AG04450 (cell line): ENCODE data around the gene PITRM1. TPM values are rescaled to one million over a fixed set of nuclear protein-coding genes. Genes with fewer than 3 reads are reported as not detected.

Experiments
- CTCF ChIA-PET: fragments of 300-600, 350-600 bp; formaldehyde crosslinking; extraction: SDS; loops from one replicate; lab custom pipeline; 2022; ENCODE audit warnings: antibody characterized with exemption, inconsistent platforms; lab: Charles Lee
- POLR2A ChIA-PET: fragments of 350-600 bp; formaldehyde crosslinking; extraction: SDS; loops from one replicate; lab custom pipeline; 2021; ENCODE audit warnings: antibody characterized with exemption, inconsistent platforms; lab: Yijun Ruan, JAX
- DNase-seq: peaks from one replicate; pipeline ENCODE4 v3.0.0-alpha.2; 2011; ENCODE audit warnings: low read depth, low spot score
- H3K27ac ChIP-seq: one replicate; pipeline ENCODE4 v1.5.1; 2012; ENCODE audit warnings: low read depth, low read length, control low read depth
- H3K27me3 ChIP-seq: one replicate; pipeline ENCODE4 v1.6.0; 2012; ENCODE audit warnings: low read length; ENCODE audit not compliant: control insufficient read depth, insufficient read depth
- H3K4me3 ChIP-seq: 2 replicates; pipeline ENCODE4 v1.5.1; 2011; ENCODE audit warnings: mild to moderate bottlenecking, low read depth, low read length, control low read depth
- H3K9me3 ChIP-seq: 2 replicates; pipeline ENCODE4 v1.5.1; 2012; ENCODE audit warnings: low read length; ENCODE audit not compliant: control insufficient read depth, insufficient read depth
- polyA plus RNA-seq: library from polyadenylated mRNA; depleted of rRNA; stranded (reverse); fragments of >200 nt; gene quantifications from 2 replicates; pipeline ENCODE4 v1.2.3, GENCODE V29; 2011
- TF ChIP-seq, protein P1 (sequence below): IDR thresholded peaks from 2 replicates; pipeline ENCODE4 v1.5.1; 2011; ENCODE audit warnings: low read depth, low read length, control low read depth, inconsistent platforms

Gene PITRM1
- polyA plus RNA-seq, 1 experiment = 52.8 TPM

DNA sequence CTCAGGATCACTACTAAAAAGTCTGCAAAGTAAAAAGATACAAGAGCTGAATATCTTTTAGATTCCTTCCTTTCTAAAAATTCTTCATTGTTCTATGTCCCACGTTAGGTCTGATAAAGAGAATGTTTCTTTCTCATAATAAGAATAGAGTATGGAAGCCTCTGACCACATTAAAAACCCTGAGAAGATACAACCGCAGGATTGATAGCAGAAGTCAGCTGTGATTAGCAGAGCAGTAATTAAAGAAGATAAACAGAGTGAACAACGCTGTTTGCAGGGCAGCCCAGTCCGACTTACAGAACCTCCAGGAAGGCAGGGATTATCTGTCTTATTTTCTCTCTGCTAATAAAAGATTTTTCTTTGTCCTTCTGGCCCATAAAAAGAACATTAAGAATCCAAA lies 31.4 kb upstream of the PITRM1 start:
- no peak overlapping the region for H3K27ac ChIP-seq
- POLR2A ChIA-PET = no interaction called here
- DNase-seq = no peak
- CTCF ChIA-PET = interaction anchor here (1.5 kb wide), 1 partner anchor 11 kb away, joined by 5 read pairs; no protein-coding TSS in a partner anchor
- H3K27me3 ChIP-seq = no peaks in the 10 kb centered on the region
- H3K4me3 ChIP-seq = no peak overlapping the region; the same call in 1 of the 2 replicates
- TF ChIP-seq, protein P1, sequence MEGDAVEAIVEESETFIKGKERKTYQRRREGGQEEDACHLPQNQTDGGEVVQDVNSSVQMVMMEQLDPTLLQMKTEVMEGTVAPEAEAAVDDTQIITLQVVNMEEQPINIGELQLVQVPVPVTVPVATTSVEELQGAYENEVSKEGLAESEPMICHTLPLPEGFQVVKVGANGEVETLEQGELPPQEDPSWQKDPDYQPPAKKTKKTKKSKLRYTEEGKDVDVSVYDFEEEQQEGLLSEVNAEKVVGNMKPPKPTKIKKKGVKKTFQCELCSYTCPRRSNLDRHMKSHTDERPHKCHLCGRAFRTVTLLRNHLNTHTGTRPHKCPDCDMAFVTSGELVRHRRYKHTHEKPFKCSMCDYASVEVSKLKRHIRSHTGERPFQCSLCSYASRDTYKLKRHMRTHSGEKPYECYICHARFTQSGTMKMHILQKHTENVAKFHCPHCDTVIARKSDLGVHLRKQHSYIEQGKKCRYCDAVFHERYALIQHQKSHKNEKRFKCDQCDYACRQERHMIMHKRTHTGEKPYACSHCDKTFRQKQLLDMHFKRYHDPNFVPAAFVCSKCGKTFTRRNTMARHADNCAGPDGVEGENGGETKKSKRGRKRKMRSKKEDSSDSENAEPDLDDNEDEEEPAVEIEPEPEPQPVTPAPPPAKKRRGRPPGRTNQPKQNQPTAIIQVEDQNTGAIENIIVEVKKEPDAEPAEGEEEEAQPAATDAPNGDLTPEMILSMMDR = no peak
- no peaks in the 10 kb centered on the region; the same call in 1 of the 2 replicates for H3K9me3 ChIP-seq

DNA sequence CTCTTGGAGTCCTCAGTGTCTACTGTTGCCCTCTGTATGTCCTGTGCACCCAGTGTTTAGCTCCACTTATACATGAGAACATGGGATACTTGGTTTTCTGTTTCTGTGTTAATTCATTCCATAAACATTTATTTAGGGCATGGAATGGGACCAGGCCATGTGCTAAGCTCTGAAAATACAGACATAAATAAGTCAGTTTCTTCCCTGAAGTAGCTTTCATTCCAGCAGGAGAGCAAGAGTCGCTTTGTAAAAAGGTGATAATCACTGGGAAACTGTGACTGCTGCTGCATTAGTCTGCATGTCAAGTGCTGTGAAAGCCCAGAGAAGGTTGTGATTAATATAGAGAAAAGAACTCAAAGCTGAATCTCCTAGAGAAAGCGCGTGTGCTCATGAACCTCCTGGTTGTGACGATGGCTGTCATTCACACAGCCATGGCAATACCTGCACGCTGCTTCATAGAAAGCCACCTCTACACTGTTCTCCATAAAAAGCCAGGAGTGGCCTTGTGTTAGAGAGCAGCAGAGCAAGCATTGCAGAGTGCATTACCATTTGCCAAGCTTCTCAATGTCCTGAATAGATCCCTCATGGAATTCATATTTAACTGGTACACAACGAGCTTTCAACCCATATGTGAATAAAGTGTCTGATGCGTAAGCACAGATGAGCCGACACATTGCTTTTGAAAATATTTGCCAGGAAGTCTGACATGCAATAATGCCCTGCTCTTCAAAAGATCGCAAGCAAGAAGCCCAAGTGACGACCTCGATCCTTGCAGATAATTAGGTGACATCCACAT lies 30.6 kb upstream of the PITRM1 start:
- Histone ChIP-seq H3K27ac (no peak overlapping the region), H3K27me3 (no peaks in the 10 kb centered on the region), H3K4me3 (peak overlapping the region; percentile 31), H3K9me3 (no peaks in the 10 kb centered on the region)
- no peak for DNase-seq
- ChIA-PET POLR2A (no interaction called here), CTCF (interaction anchor here (1.5 kb wide), 1 partner anchor 10 kb away, joined by 5 read pairs; no protein-coding TSS in a partner anchor)
- TF ChIP-seq, protein P1 = no peak

DNA sequence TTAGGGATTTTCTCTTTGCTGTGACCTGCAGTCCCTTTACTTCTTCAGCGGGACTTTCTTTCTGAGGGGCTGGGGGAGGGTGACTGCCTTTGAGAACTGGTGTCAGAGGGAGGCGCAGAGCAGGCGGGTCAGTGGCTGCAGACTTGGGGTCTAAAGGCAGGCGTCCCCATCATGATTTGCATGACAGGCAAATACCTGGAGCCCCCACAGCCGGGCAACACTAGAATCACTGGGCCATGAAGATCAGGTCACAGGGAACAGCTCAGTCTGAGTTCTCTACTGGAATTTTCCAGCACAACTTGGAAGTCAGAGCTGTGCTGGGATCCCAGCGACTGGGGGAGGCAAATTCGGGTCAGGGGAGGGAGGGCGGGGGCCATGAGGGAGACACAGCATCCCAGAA lies 29.2 kb upstream of the PITRM1 start:
- H3K27me3 ChIP-seq = no peaks in the 10 kb centered on the region
- ChIA-PET CTCF (interaction anchor here (0.9 kb wide), 1 partner anchor 8 kb away, joined by 4 read pairs; no protein-coding TSS in a partner anchor), POLR2A (no interaction called here)
- no peaks in the 10 kb centered on the region for H3K9me3 ChIP-seq
- no peak overlapping the region for H3K27ac ChIP-seq
- DNase-seq = no peak
- H3K4me3 ChIP-seq = no peak overlapping the region
- TF ChIP-seq, protein P1 = no peak

DNA sequence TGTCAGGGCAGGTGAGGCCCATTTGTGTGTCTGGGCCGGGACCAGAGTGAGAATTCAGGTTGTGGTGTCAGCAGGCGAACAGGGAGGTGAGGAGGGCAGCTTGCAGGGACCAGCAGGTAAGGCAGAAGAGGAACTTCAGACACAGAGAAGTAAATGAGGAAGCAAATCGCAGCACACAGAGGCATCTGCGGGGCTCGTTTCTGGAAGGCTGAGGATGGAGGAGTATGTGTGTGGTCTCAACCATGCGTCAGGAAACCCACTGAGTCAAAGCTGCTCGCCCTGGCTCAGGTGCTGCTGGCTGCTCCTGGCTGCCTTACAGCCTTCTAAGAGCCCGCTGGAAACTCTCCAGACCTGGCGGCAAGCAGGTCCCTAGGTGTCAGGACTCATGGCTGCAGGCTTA lies 26.9 kb upstream of the PITRM1 start:
- CTCF ChIA-PET = no interaction called here
- H3K4me3 ChIP-seq = no peak overlapping the region
- H3K27ac ChIP-seq = no peak overlapping the region
- TF ChIP-seq, protein P1 = no peak
- DNase-seq = no peak
- H3K27me3 ChIP-seq = no peaks in the 10 kb centered on the region
- POLR2A ChIA-PET = no interaction called here
- no peaks in the 10 kb centered on the region for H3K9me3 ChIP-seq

DNA sequence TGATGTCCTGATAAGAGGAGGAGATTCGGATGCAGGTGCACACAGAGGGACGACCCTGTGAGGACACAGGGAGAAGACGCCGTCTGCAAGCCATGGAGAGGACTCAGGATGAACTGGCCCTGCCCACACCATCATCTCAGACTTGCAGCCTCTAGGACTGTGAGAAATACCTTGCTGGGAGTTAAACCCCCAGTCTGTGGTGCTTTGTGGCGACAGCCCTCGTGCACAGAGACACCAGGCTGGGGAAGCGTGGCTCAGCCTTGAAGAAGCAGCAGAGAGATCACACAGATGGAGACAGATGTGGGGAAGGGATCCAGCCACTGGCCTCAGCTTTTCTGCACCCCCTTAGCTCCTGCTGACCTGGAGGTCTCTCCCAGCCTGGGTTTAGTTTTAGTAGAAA lies 26.3 kb upstream of the PITRM1 start:
- ChIA-PET CTCF (interaction anchor here (1.2 kb wide), 1 partner anchor 1616 kb away, joined by 4 read pairs; no protein-coding TSS in a partner anchor), POLR2A (no interaction called here)
- Histone ChIP-seq H3K27me3 (no peaks in the 10 kb centered on the region), H3K27ac (no peak overlapping the region), H3K4me3 (no peak overlapping the region), H3K9me3 (no peaks in the 10 kb centered on the region)
- TF ChIP-seq, protein P1 = no peak
- DNase-seq = no peak
